Suppressor macrophage treated with lipopolysaccharide for 4 hours (primary cell): ENCODE measurements around the gene KCNQ1.

ENCODE experiments used
- DNase-seq: peaks from one replicate; pipeline ENCODE4 v3.0.0-alpha.2; 2020

Gene KCNQ1

GRCh38 chr11:2760196-2760871, 315.5 kb downstream of the KCNQ1 start:
- DNase-seq, result no peak

- no peak for DNase-seq
These were observed 316.6 kb downstream of the KCNQ1 start for GRCh38 chr11:2761131-2762030.

- no peak for DNase-seq
These were observed 317.2 kb downstream of the KCNQ1 start for GRCh38 chr11:2762031-2762380.

- DNase-seq, result no peak
These were observed 317.6 kb downstream of the KCNQ1 start for GRCh38 chr11:2762451-2762850.

GRCh38 chr11:2763984-2764383, 319.2 kb downstream of the KCNQ1 start:
- no peak for DNase-seq

- no peak for DNase-seq
These were observed 320.7 kb downstream of the KCNQ1 start for GRCh38 chr11:2765491-2765890.

- DNase-seq, result no peak
These were observed 321.4 kb downstream of the KCNQ1 start for GRCh38 chr11:2766166-2766565.

- DNase-seq, result no peak
These were observed 322.3 kb downstream of the KCNQ1 start for GRCh38 chr11:2767071-2767470.

GRCh38 chr11:2767801-2768200, 323.0 kb downstream of the KCNQ1 start:
- DNase-seq, result no peak

- peak; percentile 12 for DNase-seq
These were observed 323.9 kb downstream of the KCNQ1 start for GRCh38 chr11:2768471-2769408.

GRCh38 chr11:2769409-2770095, 324.7 kb downstream of the KCNQ1 start:
- no peak for DNase-seq

- no peak for DNase-seq
These were observed 325.4 kb downstream of the KCNQ1 start for GRCh38 chr11:2770096-2770751.

GRCh38 chr11:2770761-2771301, 326.0 kb downstream of the KCNQ1 start:
- no peak for DNase-seq

GRCh38 chr11:2771758-2772466, 327.1 kb downstream of the KCNQ1 start:
- no peak for DNase-seq

GRCh38 chr11:2772544-2773031, 327.8 kb downstream of the KCNQ1 start:
- DNase-seq, result no peak

GRCh38 chr11:2774173-2775082, 329.6 kb downstream of the KCNQ1 start:
- DNase-seq, result no peak

GRCh38 chr11:2775083-2775625, 330.3 kb downstream of the KCNQ1 start:
- DNase-seq, result no peak

- DNase-seq, result no peak
These were observed 331.0 kb downstream of the KCNQ1 start for GRCh38 chr11:2775626-2776350.
